ENCODE results near the gene GALNT15. TPM values are rescaled to one million over a fixed set of nuclear protein-coding genes. Genes with fewer than 3 reads are reported as not detected.

GALNT15 gene
- total and polyA plus RNA-seq, 2 donors from 2014 or later, result 5.5 to 39.9 TPM

DNA sequence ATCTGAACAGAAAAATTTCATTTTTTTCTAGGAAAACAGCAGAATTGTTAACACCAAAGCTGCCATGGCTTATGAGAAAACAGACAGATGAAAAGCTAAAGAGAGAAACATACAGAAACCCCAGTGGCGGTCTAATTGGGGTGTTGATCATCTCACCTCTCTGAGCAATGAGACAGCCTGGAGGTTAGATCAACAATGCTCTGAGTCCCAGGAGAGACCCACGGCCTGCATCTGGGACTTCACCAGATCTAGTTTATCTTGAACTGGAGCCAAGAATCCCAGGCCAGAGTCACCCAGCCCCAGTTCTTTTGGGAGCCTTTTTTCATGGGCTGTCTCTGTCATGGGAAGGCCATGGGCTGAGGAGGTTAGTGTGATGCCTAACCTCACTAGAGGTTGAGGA is 3.5 kb upstream of the GALNT15 start:
- intact Hi-C loops (cut with DNase I), result no loop called here
- Histone ChIP-seq H3K4me3 (ENCODE audit: low read length in 3 of 3) (no peak overlapping the region), H3K27ac (ENCODE audit: low read depth in 2 of 2, low read length in 2 of 2) (no peak overlapping the region), H3K27me3 (ENCODE audit: control insufficient read depth, insufficient read depth, low read length) (no peaks in the 10 kb centered on the region), H3K36me3 (ENCODE audit: control insufficient read depth in 2 of 3, insufficient read depth in 3 of 3, low read length in 3 of 3) (no peaks in the 10 kb centered on the region), H3K4me1 (ENCODE audit: control insufficient read depth in 2 of 3, insufficient read depth in 2 of 3, low read depth in 1 of 3, low read length in 3 of 3) (no peaks in the 10 kb centered on the region), H3K9ac (ENCODE audit: low read length in 3 of 3) (no peak overlapping the region), H3K9me3 (ENCODE audit: control insufficient read depth in 2 of 3, insufficient read depth in 1 of 3, low read length in 3 of 3) (no peaks in the 10 kb centered on the region)
- no peak for DNase-seq
- no peak for FAIRE-seq
- TF ChIP-seq, protein P1, sequence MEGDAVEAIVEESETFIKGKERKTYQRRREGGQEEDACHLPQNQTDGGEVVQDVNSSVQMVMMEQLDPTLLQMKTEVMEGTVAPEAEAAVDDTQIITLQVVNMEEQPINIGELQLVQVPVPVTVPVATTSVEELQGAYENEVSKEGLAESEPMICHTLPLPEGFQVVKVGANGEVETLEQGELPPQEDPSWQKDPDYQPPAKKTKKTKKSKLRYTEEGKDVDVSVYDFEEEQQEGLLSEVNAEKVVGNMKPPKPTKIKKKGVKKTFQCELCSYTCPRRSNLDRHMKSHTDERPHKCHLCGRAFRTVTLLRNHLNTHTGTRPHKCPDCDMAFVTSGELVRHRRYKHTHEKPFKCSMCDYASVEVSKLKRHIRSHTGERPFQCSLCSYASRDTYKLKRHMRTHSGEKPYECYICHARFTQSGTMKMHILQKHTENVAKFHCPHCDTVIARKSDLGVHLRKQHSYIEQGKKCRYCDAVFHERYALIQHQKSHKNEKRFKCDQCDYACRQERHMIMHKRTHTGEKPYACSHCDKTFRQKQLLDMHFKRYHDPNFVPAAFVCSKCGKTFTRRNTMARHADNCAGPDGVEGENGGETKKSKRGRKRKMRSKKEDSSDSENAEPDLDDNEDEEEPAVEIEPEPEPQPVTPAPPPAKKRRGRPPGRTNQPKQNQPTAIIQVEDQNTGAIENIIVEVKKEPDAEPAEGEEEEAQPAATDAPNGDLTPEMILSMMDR (IDR thresholded peaks at IDR 0.05; ENCODE audit: borderline replicate concordance, extremely low read depth, insufficient read depth), result no peak

DNA sequence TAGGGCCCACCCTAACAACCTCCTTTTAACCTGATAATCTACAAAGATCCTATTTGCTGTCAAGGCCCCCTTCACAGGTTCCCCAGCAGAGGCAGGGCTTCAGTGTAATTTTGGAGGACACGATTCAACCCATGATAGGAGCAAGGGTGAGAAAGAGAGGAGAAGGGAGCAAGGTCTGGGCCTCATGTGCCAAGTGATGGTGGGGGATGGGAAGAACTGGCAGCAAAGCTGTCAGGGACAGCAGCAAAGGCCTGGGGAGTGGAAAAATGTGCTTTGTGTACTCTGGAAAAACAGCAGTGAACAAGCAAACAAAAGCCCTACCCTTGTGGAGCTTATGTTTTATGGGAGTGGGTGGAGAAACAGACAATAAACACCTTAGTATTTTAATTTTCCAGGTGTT is 2.7 kb upstream of the GALNT15 start:
- TF ChIP-seq, protein P1 (IDR thresholded peaks at IDR 0.05; ENCODE audit: borderline replicate concordance, extremely low read depth, insufficient read depth), result no peak
- no peak for DNase-seq
- intact Hi-C loops (cut with DNase I), result no loop called here
- no peak overlapping the region for H3K9ac ChIP-seq (ENCODE audit: low read length in 3 of 3)
- FAIRE-seq, result no peak
- no peak overlapping the region for H3K4me3 ChIP-seq (ENCODE audit: low read length in 3 of 3)
- no peaks in the 10 kb centered on the region for H3K27me3 ChIP-seq (ENCODE audit: control insufficient read depth, insufficient read depth, low read length)
- no peaks in the 10 kb centered on the region for H3K36me3 ChIP-seq (ENCODE audit: control insufficient read depth in 2 of 3, insufficient read depth in 3 of 3, low read length in 3 of 3)
- H3K9me3 ChIP-seq (ENCODE audit: control insufficient read depth in 2 of 3, insufficient read depth in 1 of 3, low read length in 3 of 3), result no peaks in the 10 kb centered on the region
- H3K27ac ChIP-seq (ENCODE audit: low read depth in 2 of 2, low read length in 2 of 2), result no peak overlapping the region
- no peaks in the 10 kb centered on the region for H3K4me1 ChIP-seq (ENCODE audit: control insufficient read depth in 2 of 3, insufficient read depth in 2 of 3, low read depth in 1 of 3, low read length in 3 of 3)

DNA sequence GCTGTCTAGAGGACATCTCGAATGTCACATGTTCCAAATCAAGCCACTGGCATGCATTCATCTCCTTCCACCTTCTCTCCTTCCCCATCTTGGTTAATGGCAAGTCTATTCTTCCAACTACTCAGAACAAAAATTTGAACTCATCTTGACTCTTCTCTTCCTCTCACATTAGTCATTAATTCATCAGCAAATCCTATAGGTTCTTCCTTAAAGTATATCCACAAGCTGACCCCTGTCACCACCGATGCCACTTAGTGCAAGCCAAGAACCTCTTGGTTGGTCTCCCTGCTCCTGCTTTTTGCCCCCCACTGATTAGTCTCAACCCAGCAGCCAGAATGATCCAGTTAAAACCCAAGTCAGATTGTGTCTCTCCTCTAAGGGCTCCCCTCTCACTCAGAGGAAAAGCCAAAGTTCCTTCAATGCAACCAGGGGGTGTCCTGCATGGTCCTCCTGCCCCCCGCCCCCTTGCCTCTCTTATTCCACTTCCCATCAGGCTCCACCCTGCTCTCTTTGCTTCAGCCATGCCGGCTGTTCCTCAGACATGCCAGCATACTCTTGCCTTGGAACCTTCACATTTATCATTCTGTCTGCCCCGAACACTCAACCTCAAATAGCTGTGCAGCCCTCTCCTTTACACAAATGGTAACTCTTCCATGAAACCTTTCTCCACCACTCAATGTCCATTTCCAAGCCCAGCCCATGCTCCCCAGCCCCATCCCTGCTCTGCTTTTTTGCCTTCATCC is 1.0 kb upstream of the GALNT15 start:
- Histone ChIP-seq H3K4me1 (ENCODE audit: control insufficient read depth in 2 of 3, insufficient read depth in 2 of 3, low read depth in 1 of 3, low read length in 3 of 3) (peaks cover 0 to 8% (median 3%) of the 10 kb centered on the region in 3 donors), H3K27ac (ENCODE audit: low read depth in 2 of 2, low read length in 2 of 2) (no peak overlapping the region), H3K9me3 (ENCODE audit: control insufficient read depth in 2 of 3, insufficient read depth in 1 of 3, low read length in 3 of 3) (peaks cover 0 to 2% (median 0%) of the 10 kb centered on the region in 3 donors), H3K9ac (ENCODE audit: low read length in 3 of 3) (no peak overlapping the region), H3K4me3 (ENCODE audit: low read length in 3 of 3) (no peak overlapping the region), H3K27me3 (ENCODE audit: control insufficient read depth, insufficient read depth, low read length) (no peaks in the 10 kb centered on the region), H3K36me3 (ENCODE audit: control insufficient read depth in 2 of 3, insufficient read depth in 3 of 3, low read length in 3 of 3) (no peaks in the 10 kb centered on the region)
- intact Hi-C loops (cut with DNase I), result no loop called here
- TF ChIP-seq, protein P1 (IDR thresholded peaks at IDR 0.05; ENCODE audit: borderline replicate concordance, extremely low read depth, insufficient read depth), result no peak
- FAIRE-seq (no peak), DNase-seq (no peak)
